Measurements from ENCODE around the gene IL26. TPM values are rescaled to one million over a fixed set of nuclear protein-coding genes. Genes with fewer than 3 reads are reported as not detected.
"Not testable (repeated sequence)": the region's sequence is repeated elsewhere in the genome, so short reads cannot be mapped to it uniquely, and the experiment has no call there.

IL26 gene
- total RNA-seq, 2 donors from 2014 or later = 0.52 TPM; not detected in 1

DNA sequence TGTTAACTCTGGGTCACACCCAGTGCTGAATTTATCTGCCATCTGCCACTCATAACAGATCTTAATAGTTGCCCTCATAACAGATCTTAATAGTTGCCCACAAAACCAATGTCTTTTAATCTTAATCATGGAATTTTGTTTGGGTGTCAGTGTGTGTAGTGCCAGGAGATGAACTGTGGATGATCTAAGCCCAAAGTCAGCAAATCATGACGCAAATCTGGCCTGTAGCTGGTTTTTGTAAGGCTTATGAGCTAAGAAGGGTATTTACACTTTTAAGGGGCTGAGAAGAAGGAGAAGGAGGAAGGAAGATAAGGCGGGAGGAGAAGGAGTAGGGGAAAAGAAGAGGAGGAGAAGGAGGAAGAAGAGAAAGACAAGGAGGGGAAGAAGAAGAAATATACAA lies 10.0 kb upstream of the IL26 start:
- H3K9me3 ChIP-seq (ENCODE audit: control insufficient read depth, low read length, poor library complexity, severe bottlenecking) = no peaks in the 10 kb centered on the region
- Mint-ChIP-seq H3K36me3 (ENCODE audit: low read depth) (peaks cover 2% of the 10 kb centered on the region), H3K4me1 (peaks cover 44% of the 10 kb centered on the region), H3K4me3 (peak overlapping the region; percentile 92), H3K27ac (peak overlapping the region; percentile 93), H3K27me3 (no peaks in the 10 kb centered on the region)
- no peak for ATAC-seq
- no peak for DNase-seq

- ATAC-seq (peak; percentile 80), DNase-seq (no peak)
- H3K9me3 ChIP-seq (ENCODE audit: control insufficient read depth, low read length, poor library complexity, severe bottlenecking) = no peaks in the 10 kb centered on the region
- peaks cover 40% of the 10 kb centered on the region for H3K4me1 Mint-ChIP-seq
- peaks cover 4% of the 10 kb centered on the region for H3K36me3 Mint-ChIP-seq (ENCODE audit: low read depth)
- no peaks in the 10 kb centered on the region for H3K27me3 Mint-ChIP-seq
- no peak overlapping the region for H3K4me3 Mint-ChIP-seq
- peak overlapping the region; percentile 81 for H3K27ac Mint-ChIP-seq
Observed at GRCh38 chr12:68234140-68234539, 8.5 kb upstream of the IL26 start.

- no peak for DNase-seq
- ATAC-seq = no peak
- H3K9me3 ChIP-seq (ENCODE audit: control insufficient read depth, low read length, poor library complexity, severe bottlenecking) = no peaks in the 10 kb centered on the region
- no peak overlapping the region for H3K4me3 Mint-ChIP-seq
- H3K27ac Mint-ChIP-seq = peak overlapping the region; percentile 81
- H3K27me3 Mint-ChIP-seq = no peaks in the 10 kb centered on the region
- H3K4me1 Mint-ChIP-seq = peaks cover 40% of the 10 kb centered on the region
- H3K36me3 Mint-ChIP-seq (ENCODE audit: low read depth) = peaks cover 4% of the 10 kb centered on the region
Observed at GRCh38 chr12:68233498-68233897, 7.9 kb upstream of the IL26 start.

DNA sequence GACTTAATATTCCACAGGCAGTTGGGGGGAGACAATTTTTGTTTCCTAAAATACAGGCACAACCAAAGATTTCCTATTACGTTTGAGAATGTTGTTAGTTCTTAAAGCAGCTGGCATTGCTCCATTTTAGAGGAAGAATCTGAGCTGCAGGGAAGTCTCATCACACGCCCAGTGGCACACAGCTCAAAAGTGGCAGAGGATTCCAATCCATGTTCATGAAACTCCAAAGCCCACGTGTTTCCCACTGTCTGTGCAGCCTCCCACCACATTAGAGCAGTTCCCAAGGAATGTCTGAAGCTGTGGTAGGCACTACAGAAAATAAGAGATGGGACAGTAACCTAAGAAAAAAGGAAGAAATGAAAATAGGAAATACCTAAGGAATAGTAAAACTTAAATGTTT lies 6.1 kb upstream of the IL26 start:
- Mint-ChIP-seq H3K27ac (no peak overlapping the region), H3K4me1 (peaks cover 30% of the 10 kb centered on the region), H3K27me3 (no peaks in the 10 kb centered on the region), H3K36me3 (ENCODE audit: low read depth) (peaks cover 4% of the 10 kb centered on the region), H3K4me3 (no peak overlapping the region)
- DNase-seq = no peak
- no peak for ATAC-seq
- no peaks in the 10 kb centered on the region for H3K9me3 ChIP-seq (ENCODE audit: control insufficient read depth, low read length, poor library complexity, severe bottlenecking)

DNA sequence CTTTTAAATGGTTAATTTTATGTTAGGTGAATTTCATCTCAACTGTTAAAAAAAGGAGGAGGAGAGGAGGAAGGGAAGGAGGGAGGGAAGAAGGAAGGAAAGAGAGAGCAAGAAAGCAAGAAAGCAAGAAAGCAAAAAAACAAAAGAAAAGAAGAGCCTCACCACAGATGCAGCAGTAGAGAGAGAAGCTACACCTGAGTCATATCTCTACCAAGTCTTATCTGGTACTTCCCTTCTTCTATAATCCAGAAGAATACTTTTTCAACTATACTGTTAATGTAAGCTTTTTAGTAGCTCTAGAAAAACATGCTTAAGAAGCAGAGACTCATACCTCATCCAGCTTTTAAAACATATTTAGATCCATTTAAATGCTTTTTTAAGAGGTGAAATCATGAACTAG lies 5.6 kb upstream of the IL26 start:
- ATAC-seq (no peak), DNase-seq (no peak)
- H3K36me3 Mint-ChIP-seq (ENCODE audit: low read depth) = peaks cover 2% of the 10 kb centered on the region
- H3K4me3 Mint-ChIP-seq = no peak overlapping the region
- no peak overlapping the region for H3K27ac Mint-ChIP-seq
- no peaks in the 10 kb centered on the region for H3K9me3 ChIP-seq (ENCODE audit: control insufficient read depth, low read length, poor library complexity, severe bottlenecking)
- peaks cover 27% of the 10 kb centered on the region for H3K4me1 Mint-ChIP-seq
- no peaks in the 10 kb centered on the region for H3K27me3 Mint-ChIP-seq

- no peak for DNase-seq
- H3K9me3 ChIP-seq (ENCODE audit: control insufficient read depth, low read length, poor library complexity, severe bottlenecking) = no peaks in the 10 kb centered on the region
- H3K4me1 Mint-ChIP-seq = peaks cover 25% of the 10 kb centered on the region
- ATAC-seq = no peak
- H3K27me3 Mint-ChIP-seq = no peaks in the 10 kb centered on the region
- peak overlapping the region; percentile 27 for H3K27ac Mint-ChIP-seq
- H3K36me3 Mint-ChIP-seq (ENCODE audit: low read depth) = peaks cover 2% of the 10 kb centered on the region
- H3K4me3 Mint-ChIP-seq = no peak overlapping the region
Observed at GRCh38 chr12:68229956-68230355, 4.3 kb upstream of the IL26 start.

GRCh38 chr12:68227356-68227755 lies 1.7 kb upstream of the IL26 start:
- no peak overlapping the region for H3K4me3 Mint-ChIP-seq
- no peaks in the 10 kb centered on the region for H3K9me3 ChIP-seq (ENCODE audit: control insufficient read depth, low read length, poor library complexity, severe bottlenecking)
- no peaks in the 10 kb centered on the region for H3K27me3 Mint-ChIP-seq
- no peak overlapping the region for H3K27ac Mint-ChIP-seq
- H3K36me3 Mint-ChIP-seq (ENCODE audit: low read depth) = peaks cover 2% of the 10 kb centered on the region
- DNase-seq (no peak), ATAC-seq (no peak)
- H3K4me1 Mint-ChIP-seq = peaks cover 18% of the 10 kb centered on the region

DNA sequence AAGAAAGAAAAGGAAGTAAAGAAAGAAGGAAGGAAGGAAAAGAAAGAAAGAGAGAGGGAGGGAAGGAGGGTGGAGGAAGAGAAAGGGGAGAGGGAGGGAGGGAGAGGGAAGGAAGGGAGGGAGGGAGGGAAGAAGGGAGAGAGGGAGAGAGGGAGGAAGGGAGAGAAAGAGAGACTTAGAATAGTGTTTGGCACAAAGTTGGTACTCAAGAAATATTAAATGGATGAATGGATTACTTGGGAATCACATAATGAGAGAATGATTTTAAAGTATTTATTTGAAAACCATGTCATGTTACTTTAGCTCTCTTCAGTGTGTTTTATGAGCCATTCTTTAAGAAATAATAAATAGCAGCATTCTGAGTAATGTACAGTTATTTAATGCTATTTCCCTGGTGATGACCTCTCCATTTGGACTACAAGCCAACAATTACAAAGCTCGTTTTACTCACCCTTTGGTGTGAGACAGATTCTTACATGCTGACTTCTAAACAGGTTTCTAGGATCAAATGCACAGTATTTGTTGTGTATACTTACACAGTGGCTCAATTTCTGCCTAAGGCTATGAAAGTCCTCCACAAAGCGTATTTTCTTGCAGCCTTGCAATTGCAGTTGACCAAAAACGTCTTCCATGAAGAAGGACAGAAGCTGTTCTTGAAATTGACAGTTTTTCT lies 861 bp downstream of the IL26 start:
- no peaks in the 10 kb centered on the region for H3K27me3 Mint-ChIP-seq
- peaks cover 12% of the 10 kb centered on the region for H3K4me1 Mint-ChIP-seq
- H3K9me3 ChIP-seq (ENCODE audit: control insufficient read depth, low read length, poor library complexity, severe bottlenecking) = no peaks in the 10 kb centered on the region
- no peak overlapping the region for H3K4me3 Mint-ChIP-seq
- no peak for ATAC-seq
- no peak for DNase-seq
- peak overlapping the region; percentile 32 for H3K27ac Mint-ChIP-seq
- no peaks in the 10 kb centered on the region for H3K36me3 Mint-ChIP-seq (ENCODE audit: low read depth)

GRCh38 chr12:68223067-68223747 lies 2.4 kb downstream of the IL26 start:
- H3K27ac Mint-ChIP-seq = no peak overlapping the region
- H3K36me3 Mint-ChIP-seq (ENCODE audit: low read depth) = no peaks in the 10 kb centered on the region
- peak; percentile 49 to 53 (median 51) for DNase-seq
- peaks cover 14% of the 10 kb centered on the region for H3K4me1 Mint-ChIP-seq
- peak; percentile 92 for ATAC-seq
- peak overlapping the region; percentile 57 for H3K4me3 Mint-ChIP-seq
- no peaks in the 10 kb centered on the region for H3K9me3 ChIP-seq (ENCODE audit: control insufficient read depth, low read length, poor library complexity, severe bottlenecking)
- no peaks in the 10 kb centered on the region for H3K27me3 Mint-ChIP-seq

DNA sequence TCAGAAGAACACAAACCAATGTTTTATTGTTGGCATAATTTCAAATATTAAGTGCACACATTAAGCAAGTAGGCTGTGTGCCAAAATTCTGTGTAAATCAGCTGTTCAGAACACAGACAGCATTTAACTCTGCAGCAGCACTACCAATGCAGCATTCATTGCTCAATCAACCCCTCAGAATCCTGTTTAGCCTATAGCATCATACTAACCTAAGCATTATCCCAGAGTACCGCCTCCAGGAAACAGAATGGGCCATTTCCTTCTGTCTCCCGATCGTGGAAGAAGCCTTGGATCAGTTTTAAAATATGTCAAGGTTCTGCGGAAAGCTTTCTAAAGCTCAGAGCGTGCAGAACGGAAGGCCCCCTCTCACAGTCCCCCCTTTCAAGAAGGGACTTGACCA lies 3.3 kb downstream of the IL26 start:
- DNase-seq = no peak
- H3K36me3 Mint-ChIP-seq (ENCODE audit: low read depth) = peaks cover 2% of the 10 kb centered on the region
- H3K4me1 Mint-ChIP-seq = peaks cover 14% of the 10 kb centered on the region
- H3K4me3 Mint-ChIP-seq = no peak overlapping the region
- no peaks in the 10 kb centered on the region for H3K9me3 ChIP-seq (ENCODE audit: control insufficient read depth, low read length, poor library complexity, severe bottlenecking)
- no peak for ATAC-seq
- no peaks in the 10 kb centered on the region for H3K27me3 Mint-ChIP-seq
- H3K27ac Mint-ChIP-seq = peak overlapping the region; percentile 32

- no peak overlapping the region for H3K27ac Mint-ChIP-seq
- peaks cover 2% of the 10 kb centered on the region for H3K36me3 Mint-ChIP-seq (ENCODE audit: low read depth)
- H3K9me3 ChIP-seq (ENCODE audit: control insufficient read depth, low read length, poor library complexity, severe bottlenecking) = no peaks in the 10 kb centered on the region
- DNase-seq (no peak), ATAC-seq (no peak)
- no peaks in the 10 kb centered on the region for H3K27me3 Mint-ChIP-seq
- peaks cover 14% of the 10 kb centered on the region for H3K4me1 Mint-ChIP-seq
- H3K4me3 Mint-ChIP-seq = no peak overlapping the region
Observed at GRCh38 chr12:68221497-68221896, 4.1 kb downstream of the IL26 start.

- H3K9me3 ChIP-seq (ENCODE audit: control insufficient read depth, low read length, poor library complexity, severe bottlenecking) = no peaks in the 10 kb centered on the region
- DNase-seq (no peak), ATAC-seq (no peak)
- Mint-ChIP-seq H3K27ac (no peak overlapping the region), H3K36me3 (ENCODE audit: low read depth) (peaks cover 2% of the 10 kb centered on the region), H3K4me3 (no peak overlapping the region), H3K27me3 (peaks cover 4% of the 10 kb centered on the region), H3K4me1 (no peaks in the 10 kb centered on the region)
Observed at GRCh38 chr12:68210875-68211274, 14.7 kb downstream of the IL26 start.

DNA sequence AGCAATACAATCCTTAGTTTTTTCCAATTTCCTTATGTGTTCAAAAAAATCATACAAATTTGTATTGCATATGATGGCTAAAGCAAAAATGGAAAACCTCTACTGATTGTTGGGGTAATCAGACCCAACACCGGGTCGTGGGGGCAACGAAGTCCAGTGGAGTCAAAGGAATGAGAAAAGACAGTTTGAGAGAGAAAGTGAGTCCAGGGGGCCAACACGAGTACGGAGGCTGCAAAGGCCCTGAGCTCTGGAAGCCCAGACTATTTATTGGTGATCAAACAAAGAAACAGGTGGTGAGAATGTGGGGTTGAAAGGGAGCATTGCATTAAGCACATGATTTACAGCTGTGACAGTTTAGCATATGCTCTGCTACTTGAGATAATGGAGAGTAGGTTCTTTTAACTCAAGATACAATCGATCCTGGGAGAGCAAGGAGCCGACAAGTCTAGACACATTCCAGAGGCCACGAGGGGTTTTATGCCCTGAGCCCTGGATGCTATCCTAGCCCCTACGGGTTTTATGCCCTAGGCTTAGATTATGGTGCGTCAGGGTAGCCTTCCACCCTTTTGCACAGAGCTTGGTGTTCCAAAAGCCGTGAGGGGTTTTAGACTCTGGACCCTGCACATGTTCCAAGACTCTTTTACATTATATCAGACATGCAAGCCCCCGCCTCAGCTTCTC lies 16.4 kb downstream of the IL26 start:
- H3K36me3 Mint-ChIP-seq (ENCODE audit: low read depth); DNase-seq; H3K4me3 Mint-ChIP-seq; ATAC-seq; H3K4me1 Mint-ChIP-seq; H3K27ac Mint-ChIP-seq; H3K27me3 Mint-ChIP-seq; H3K9me3 ChIP-seq (ENCODE audit: control insufficient read depth, low read length, poor library complexity, severe bottlenecking): not testable (repeated sequence)

Measured in T-helper 17 cell (primary cell).